ENCODE results near the gene PSMD13.
"Not testable (repeated sequence)": the region's sequence is repeated elsewhere in the genome, so short reads cannot be mapped to it uniquely, and the experiment has no call there.

Gene PSMD13

DNA sequence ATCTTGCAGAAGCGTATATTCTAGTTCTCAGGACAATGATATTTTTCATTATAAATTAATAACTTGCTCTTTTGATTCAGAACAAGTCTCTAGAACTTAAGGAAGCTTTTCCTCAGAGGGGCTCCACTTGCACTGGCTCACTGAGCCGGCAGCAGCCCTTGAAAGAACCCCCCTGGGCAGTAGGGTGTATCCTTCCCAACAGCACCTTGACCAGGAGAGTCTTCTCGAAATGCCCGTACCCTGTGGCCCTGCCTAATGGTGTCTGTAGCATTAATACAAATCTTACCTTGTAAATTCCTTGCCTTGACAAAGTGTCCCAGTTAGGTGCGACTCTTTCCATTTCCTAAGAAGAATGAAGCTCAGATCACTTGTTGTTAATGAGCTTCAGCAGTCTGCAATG lies 13.5 kb downstream of the PSMD13 start:
- no peak for DNase-seq (ENCODE audit: low read depth in 2 of 2)

DNA sequence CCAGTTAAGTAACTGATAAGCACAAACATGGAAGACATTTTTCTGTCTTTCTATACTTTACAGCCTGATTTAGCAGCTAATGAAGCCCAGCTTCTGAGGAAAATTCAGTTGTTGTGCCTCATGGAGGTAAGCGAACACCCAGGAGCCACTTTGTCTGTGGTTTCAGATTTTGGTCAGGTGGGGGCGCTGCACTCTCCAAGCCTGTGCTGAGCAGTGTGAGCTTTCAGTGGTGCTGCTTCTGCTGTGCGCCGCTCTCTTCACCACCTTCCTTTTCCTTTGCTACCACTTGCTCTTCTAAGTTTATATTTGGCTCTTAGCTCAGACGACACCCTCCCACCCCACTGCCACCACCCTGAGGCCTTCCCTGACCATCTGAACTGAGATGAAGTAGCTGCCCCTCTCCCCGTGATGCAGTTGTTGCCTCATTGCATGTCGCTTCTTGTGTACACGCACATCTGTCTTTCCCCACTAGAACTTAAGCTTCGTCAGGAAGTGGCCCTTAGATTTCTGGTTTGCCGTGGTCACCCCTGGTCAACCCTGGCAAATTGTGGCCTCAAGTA lies 14.0 kb downstream of the PSMD13 start:
- DNase-seq (ENCODE audit: low read depth in 2 of 2) = peak; percentile 46 to 69

DNA sequence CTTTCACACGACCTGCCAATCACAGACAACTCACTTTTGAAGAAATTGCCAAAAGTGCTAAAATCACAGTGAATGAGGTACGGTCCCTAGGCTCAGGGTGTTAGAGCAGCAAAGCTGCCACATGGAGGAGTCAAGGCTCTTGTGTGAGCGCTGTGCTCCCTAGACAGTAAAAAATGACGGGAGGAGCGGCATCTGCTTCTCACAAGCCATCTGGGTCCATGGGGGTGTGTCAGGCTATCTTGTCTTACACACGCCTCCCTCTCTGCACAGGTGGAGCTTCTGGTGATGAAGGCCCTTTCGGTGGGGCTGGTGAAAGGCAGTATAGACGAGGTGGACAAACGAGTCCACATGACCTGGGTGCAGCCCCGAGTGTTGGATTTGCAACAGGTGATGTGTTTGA lies 14.8 kb downstream of the PSMD13 start:
- DNase-seq (ENCODE audit: low read depth in 2 of 2) = no peak

DNA sequence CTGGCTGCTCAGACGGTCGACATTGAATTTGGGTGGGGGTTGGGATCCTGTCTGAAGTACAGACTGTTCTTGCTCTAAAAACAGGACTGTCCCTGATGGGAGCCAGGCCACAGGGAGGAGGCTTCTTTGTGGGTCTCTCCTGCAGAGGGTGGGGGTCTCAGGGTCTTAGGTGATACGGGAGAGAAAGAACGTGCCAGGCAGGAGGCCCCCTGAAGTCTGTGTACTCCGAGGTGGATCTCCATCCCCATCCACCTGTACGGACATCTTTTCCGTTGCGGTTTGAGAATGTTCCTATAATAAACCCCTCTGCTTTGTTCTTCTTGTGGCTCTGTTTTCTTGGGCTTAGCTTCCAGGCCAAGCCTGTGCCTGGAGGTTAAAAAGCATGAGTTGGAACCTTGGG lies 15.9 kb downstream of the PSMD13 start:
- DNase-seq (ENCODE audit: low read depth in 2 of 2) = no peak

DNA sequence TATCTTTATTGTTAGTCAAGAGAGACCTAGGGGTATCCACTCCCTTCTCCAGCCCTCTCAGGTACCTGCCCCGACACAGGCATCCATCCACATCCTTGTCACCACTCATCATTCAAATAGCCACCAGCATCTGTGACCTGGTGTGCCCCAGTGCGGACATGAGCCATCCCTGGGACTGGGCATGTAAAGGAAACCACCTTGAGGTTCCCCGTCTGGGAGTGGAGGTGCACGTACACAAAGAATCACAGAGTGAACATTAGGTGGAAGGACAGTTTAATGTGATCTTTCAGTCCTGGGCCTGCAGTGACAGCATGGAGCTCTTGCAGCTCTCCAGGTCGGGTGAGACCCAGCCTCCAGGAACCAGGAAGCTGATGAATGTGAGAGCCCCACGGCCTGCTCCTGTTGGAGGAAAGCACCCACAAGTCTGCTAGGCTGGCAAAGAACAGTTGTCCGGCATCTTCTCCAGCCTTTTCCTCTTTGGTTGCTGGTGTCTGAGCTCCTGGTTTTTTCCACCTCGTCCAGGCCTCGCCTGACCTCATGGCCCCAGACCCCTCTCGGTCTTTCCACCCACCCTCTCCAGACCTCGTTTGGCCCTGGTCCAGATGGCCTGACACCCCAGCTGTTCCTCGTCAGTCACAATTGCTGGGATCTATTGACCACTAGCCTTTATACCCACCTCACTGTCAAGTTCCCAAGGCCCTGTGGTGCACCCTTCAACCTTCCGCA lies 16.5 kb downstream of the PSMD13 start:
- no peak for DNase-seq (ENCODE audit: low read depth in 2 of 2)

DNA sequence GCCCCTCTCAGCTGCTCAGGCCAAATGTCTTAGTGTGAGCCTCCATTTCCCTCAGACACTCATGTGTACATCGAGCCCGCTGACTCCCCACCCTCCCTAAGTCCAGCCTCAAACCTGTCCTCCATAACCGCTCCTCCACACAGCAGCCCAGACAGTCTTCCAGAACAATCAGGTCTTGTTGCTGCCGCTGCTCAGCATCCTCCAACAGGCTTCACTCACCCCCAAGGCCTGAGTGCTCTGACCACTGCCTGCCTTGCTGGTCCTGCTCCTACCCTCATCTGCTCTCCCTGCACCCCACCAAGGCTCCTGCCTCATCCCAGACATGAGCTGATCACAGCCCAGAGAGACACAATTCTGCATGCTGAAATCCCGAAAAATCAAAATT lies 17.1 kb downstream of the PSMD13 start:
- no peak for DNase-seq (ENCODE audit: low read depth in 2 of 2)

DNA sequence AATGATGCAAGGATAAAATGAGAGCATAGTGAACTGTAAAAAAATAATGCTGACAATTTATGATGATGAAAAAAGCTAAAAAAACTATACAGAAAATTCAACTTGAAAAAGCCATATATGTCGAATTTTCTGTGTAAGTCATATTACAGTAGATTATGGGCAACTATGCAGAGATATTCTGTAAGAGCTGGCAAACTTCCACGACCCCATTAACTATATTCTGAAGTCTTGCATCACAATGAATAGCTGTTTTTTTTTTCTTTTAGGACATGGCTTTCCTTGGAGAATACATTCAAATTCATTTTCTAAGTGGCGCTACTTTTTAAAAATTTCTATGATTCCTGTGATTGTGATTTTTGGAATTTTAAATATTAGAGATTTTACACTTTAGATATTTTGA lies 18.4 kb downstream of the PSMD13 start:
- no peak for DNase-seq (ENCODE audit: low read depth in 2 of 2)

DNA sequence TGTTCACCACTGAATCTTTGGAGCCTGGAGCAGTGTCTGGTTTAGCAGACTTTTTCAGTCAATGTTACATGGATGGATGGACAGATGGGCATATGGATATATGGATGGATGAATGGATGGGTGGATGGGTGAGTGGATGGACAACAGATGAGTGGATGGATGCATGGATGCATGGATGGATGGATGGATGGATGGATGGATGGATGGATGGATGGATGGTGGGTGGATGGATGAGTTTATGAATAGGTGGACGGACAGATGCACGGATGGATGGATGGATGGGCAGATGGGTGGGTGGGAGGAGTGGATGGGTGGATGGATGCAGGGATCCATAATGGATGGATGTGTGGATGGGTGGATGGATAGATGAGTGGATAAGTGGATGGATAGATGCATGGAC lies 19.0 kb downstream of the PSMD13 start:
- DNase-seq (ENCODE audit: low read depth in 2 of 2) = no peak

DNA sequence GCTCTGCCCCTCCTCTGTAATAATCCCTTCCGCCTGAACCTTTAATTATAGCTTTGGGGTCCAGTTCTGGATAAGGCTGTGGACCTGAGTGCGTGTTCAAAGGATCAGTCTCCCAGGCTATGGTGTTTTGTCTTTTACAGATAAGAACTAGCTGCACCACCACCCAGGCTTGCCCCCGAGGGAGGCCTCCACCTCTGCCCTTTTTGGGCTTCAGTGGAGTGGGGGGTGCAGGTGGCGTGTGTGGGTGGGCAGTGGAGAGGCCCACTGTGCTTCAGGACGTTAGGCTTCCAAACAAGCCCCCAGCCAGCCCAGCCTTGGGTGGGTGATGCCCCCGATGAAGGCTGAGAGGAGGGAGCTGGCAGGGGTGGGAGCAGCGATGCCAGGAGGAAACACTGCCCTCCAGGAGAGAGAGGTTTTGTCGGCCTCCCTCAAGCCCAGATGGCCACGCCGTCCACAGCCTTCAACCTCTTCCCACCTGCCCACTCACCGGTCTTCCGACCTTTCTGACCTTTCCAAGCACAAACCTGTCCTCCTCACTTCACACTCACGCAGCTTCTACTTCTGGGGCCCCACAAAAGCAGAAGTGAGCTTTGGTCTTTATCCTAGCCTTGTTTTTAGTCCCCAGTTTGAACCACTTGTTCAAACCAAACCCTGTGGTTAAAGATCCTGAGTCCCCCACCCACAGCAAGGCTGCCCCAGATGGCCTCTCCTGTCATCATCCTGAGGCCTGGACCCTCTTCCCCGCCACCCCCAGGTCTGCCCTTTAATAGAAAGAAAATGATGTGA lies 20.4 kb downstream of the PSMD13 start:
- no peak for DNase-seq (ENCODE audit: low read depth in 2 of 2)

DNA sequence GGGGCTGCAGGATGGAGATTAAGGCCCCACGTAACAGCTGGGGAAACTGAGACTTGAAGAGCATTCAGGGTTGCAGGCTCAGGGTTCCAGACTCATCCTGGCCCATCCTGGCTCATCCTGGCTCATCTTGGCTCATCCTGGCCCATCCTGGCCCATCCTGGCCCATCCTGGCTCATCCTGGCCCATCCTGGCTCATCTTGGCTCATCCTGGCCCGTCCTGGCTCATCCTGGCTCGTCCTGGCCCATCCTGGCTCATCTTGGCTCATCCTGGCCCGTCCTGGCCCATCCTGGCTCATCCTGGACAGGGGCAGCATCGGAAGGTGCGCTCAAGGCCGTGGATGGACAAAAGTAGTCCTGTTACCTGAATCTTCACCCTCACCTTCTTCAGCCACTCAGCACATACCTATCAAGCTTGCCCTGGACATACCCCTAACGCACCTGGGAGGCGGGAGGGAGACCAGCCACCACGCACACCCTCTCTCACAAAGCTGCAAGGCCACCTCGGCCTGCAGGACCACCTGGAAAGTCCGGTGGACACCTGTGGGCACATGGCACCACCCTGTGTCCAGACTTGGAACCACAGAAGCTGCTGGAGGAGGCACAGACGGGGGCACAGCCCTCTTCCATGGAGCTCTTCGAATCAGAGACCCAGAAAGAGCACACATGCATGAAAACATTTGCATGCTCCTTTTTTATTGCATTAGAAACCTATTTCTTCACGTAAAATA lies 21.2 kb downstream of the PSMD13 start:
- no peak for DNase-seq (ENCODE audit: low read depth in 2 of 2)

DNA sequence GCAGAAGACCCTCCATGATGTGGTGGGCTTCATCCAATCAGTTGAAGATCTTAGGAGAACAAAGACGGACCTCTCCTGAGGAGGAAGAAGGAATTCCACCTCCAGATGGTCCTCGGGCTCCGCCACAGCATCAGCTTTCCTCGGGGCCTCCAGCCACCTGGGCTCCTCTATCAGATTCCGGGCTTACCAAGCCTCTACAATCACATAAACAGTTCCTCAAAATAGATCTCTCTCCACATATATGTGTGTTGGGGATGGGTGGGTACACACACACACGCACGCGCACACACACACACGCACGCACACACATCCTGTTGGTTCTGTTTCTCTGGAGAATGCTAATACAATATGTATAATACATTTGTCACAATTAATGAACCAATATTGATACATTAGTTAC lies 22.6 kb downstream of the PSMD13 start:
- no peak for DNase-seq (ENCODE audit: low read depth in 2 of 2)

DNA sequence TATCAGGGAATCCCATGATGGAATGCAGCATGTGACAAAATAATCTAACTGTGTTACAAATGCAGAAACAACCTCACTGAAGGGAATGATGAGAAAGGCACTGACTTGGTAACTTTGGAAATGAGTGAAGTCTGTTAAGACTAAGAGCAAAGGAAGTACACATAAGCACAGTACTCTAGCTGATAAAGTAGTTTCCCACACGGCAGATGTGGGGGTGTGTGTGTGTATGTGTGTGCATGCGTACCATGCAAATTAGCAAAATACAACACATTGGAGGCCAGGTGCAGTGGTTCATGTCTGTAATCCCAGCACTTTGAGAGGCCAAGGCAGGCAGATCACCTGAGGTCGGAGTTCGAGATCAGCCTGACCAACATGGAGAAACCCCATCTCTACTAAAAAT lies 24.8 kb downstream of the PSMD13 start:
- DNase-seq (ENCODE audit: low read depth in 2 of 2) = no peak

DNA sequence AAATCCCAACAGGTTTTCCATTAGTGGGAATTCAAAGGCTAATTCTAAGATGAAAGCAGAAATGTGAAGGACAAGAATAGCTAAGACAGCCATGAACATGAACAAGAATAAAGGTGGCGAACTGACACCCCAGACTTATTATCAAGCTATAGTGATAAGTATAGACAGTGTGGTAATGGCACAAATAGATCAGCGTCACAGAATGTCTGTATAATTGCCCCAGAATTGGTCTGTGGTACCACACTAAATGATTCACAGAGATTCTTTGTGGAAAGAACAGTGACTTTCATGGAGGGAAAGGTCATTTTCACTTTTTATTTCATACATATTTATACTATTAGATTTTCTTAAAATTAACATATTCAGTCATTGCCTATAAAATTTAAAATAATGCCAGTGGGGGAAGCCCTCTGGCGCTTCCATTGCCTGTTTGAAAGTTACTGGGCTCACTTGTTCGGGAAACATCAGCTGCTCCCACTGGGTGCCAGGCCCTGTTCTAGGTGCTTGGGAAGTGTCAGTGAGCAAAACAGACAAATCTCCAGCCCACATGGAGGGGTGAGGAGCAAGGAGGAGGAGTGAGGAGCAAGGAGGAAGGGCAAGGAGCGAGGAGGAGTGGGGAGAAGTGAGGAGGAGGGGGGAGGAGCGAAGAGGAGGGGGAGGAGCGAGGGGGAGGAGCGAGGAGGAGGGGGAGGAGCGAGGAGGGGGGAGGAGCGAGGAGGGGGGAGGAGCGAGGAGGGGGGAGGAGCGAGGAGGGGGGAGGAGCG lies 30.1 kb downstream of the PSMD13 start:
- no peak for DNase-seq (ENCODE audit: low read depth in 2 of 2)

DNA sequence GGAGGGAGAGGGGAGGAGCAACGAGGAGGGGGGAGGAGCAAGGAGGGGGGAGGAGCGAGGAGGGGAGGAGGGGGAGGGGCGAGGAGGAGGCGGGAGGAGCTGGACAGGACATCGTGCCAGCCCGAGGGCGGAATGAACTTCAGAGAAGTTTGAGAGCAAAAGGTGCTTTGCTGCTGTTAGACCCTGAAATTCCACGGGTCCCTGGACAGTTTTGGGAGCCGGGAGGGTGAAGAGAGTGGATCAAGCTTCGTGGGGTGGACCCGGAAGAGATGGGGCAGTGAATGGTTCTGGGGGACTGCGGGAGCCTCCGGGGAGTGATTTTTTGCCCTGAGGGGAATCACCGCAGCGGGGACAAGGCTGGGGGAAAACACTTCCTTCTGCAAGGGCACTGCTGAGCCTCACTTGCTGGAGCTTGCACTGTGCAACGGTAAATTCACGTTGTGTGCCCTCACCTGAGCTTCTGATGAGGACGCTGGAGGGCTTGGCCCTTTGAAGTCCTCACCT lies 30.8 kb downstream of the PSMD13 start:
- DNase-seq (ENCODE audit: low read depth in 2 of 2) = peak in 1 of 2 experiments; percentile 46

DNA sequence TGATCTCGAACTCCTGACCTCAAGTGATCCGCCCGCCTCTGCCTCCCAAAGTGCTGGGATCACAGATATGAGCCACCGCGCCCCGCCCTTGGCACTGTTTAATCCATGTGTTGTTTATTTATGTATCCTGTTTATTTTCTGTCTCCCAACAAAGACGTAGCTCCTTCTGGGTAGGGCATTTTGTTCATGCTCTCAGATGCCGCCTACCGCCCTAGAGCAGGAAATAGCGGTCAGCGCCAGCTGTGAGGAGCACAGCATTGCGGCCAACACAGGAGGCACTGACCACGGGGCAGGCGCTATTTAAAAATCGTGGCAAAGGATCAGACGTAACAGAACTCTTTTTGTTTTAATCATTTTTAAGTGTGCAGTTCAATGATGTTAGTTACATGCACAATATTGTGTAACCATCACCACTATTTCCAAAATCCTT lies 32.0 kb downstream of the PSMD13 start:
- DNase-seq (ENCODE audit: low read depth in 2 of 2) = not testable (repeated sequence)

DNA sequence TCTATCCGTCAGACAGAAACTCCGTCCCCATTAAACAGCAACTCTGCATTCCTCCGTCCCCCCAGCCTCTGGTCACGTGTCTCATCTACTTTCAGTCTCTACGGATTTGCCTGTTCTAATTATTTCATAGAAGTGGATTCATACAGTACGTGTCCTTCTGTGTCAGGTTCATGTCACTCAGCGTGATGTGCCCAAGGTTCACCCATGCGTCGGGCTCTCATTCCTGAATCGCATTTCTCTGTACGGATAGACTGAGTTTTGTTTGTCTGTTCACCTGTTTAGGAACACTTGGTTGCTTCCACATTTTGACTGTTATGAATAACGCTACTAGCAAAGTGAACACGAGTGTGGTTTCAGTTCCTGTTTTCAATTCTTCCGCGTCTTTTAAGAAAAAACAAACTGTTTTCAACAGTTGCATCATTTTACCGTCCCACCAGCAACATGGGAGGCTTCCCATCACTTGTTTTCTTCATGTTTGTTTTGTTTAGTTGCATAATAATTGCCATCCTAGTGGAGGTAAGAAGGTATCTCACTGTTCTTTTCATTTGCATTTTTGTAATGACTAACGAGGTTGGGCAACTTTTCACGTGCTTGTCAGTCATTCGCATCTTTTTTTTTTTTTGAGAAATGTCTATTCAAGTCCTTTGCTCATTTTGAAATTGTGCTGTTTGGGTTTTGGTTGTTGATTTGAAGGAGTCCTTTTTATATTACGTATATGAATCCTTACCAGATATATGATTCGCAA lies 32.5 kb downstream of the PSMD13 start:
- peak in 1 of 2 experiments; percentile 28 for DNase-seq (ENCODE audit: low read depth in 2 of 2)

DNA sequence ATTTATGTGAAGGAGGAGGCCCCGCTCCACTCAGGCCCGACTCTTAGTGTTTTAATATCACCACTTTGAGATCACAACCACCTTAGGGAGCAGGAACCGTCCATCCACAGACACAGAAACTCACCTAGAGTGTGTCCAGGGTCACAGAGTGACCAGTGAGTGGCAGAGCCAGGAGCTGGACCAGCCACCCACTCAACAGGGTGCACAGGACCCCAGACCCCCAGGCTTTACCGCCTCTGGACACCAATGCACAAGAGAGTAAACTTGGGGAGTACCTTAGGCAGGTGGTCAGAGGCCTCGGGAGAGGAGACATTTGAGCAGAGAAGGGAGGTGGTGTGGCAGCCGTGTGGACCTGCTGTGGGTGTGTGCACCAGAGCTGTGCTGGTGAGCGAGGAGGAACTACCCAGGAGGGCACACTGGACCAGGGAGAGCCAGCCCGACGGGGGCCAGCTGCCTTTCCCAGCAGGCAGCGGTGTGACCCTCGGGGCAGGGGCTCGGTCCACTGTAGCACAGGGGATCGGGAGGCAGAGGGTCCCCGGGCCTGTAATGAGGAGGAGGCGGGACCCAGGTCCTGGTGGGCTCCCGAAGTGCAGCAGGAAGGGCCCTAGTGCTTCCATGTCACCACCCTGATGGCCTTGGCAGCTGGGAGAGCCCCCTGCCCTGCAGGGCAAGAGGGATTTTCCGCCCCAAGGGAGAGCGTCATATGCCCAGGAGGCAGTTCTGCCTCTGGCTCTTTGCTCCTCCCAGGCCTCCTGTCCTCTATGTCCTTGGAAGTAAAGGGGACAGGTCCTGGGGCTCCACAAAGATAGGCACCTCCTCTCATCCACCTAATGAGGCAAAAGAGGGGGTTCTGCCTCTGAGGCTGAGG lies 33.9 kb downstream of the PSMD13 start:
- DNase-seq (ENCODE audit: low read depth in 2 of 2) = no peak

DNA sequence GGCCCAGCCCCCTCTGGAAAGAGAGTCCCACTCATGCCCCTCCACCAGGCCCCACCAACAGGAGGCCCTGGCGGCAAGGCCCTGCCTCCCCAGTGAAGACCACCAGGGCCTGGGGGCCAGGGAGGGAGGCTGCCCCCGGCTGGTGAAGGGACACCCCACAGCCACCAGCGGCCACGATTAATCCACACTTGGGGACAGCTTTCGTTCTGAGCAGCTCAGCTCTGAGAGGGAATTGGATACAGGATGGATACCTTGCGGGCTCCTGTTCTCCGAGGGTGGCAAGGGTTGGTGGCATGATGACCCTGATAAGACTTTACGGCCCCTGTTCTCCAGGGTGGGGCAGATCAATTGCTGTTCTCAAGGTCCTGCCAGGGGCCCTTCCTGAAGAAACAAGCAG lies 34.5 kb downstream of the PSMD13 start:
- no peak for DNase-seq (ENCODE audit: low read depth in 2 of 2)

DNA sequence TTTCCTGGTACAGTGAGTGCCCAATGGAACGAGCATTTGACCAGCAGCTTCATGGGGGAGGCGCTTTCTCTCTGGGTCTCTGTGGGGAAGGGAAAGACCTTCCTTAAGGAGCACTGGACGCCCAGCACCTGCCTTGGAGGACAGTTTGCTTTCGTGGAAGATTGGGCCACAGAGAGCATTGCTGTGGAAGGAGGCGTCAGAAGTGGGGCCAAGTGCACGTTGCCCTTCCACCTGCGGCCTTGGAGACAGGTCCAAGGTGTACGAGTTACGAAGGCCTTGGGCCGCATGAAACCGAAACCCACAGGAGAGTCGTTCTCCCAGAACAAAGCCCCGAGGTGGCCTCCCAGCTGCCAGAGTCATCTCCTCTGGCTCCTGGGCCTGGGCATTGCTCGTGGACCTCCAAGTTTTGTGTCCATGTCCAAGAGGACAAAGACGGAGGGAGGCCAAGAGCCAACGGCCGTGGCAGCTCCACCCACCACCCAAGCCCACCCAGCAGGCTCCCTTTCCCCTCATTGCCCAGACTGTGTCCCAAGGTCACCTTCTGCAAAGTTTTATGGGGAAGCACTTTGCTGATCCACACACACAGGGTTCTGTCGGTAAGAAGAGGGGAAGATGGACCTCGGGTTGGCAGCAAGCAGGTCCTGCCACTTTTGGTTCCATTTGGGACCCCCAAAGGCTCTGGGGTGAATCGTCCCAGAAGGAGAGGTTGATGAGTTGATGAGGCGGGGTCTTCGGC lies 35.6 kb downstream of the PSMD13 start:
- no peak for DNase-seq (ENCODE audit: low read depth in 2 of 2)
